GM19324 (cell line): ENCODE data around the gene SLC25A43.
"Not testable (repeated sequence)": the region's sequence is repeated elsewhere in the genome, so short reads cannot be mapped to it uniquely, and the experiment has no call there.

Source experiments
- ATAC-seq: cut with Tn5 transposase; IDR thresholded peaks from one replicate; pipeline ENCODE4 v1.9.1; 2021; ENCODE audit warnings: mild to moderate bottlenecking, moderate library complexity; ENCODE audit not compliant: unreplicated experiment, low FRiP score

SLC25A43 gene

DNA sequence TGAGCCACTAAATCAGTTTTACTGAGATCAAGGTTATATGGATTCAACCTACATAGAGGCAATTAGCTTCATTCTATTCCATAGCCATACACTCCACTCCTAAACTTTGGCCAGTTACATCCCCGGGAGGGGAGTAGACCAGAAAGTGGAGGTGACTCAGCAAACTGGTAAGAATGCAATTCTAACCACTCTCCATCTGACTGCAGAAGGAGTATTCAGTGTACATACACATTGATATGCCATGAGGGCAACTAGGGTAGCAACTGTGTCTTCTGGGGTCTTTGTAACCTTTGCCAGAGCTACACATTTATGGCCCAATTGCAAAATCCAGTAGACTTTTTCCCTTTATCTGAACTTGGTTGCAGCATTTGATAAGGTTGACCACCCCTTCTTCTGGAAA, 7.6 kb downstream of the SLC25A43 start:
- ATAC-seq = no peak

DNA sequence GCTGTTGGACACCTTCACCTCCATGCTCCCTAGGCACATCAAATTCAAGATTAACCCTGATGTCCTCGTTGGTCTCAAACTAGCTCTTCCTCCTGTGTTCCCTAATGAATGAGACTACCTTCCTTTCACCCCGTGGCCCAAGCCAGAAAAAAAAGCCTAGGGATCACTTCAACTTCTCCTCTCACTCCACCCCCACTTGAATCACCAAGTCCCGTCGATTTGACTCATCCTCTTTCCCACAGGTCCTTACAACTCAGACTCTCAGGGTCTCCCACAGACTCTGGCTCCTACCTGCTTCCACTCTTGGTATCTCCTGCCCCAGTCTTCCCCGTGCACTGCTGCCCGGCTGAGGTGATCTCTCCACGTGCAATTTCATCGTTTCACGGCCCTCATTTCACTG, 8.5 kb downstream of the SLC25A43 start:
- no peak for ATAC-seq

DNA sequence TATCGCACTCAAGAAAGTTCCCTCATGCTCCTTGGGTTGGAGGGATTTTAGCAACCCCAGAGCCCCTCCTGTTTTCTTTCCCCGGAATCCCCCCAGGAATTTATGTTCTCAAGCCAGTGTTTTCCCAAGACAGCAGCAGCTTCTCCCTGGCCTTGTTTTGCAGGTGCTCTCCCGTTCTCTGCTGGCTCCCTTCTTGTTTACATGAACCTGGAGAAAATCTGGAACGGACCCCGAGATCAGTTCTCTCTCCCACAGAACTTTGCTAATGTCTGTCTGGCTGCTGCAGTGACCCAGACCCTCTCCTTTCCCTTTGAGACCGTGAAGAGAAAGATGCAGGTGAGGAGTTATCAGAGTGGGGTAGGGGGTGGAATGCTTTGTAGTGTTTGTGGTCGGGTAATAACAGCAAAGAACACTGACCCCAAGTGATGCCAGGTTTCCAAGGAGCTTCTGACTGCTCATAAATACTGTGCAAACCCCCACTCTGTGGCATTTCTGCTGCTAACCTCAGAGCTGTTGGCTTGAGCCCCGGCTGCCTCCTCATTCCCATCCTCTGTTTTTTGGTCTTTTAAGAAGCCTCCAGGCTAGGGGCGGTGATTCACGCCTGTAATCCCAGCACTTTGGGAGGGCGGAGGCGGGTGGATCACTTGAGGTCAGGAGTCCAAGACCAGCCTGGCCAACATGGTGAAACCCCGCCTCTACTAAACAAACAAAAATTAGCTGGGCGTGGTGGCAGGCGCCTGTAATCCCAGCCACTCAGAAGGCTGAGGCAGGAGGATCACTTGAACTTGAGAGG, 11.1 kb downstream of the SLC25A43 start:
- no peak for ATAC-seq

DNA sequence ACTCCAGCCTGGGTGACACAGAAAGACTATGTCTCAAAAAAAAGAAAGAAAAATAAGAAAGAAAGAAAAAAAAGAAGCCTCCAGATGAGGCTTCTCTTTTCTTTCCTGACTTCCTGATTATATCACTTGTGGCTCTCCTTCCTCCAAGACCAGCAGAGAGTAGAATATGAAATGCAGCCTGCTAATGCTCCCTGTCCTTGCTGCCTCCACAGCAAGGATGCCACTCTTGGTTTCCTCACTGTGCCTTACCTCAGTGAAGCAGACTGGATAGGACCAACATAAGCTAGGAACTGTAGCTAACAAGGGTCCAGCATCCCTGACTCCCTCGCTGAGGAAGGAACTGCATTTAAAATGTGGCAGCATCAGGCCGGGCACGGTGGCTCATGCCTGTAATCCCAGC, 11.7 kb downstream of the SLC25A43 start:
- no peak for ATAC-seq

DNA sequence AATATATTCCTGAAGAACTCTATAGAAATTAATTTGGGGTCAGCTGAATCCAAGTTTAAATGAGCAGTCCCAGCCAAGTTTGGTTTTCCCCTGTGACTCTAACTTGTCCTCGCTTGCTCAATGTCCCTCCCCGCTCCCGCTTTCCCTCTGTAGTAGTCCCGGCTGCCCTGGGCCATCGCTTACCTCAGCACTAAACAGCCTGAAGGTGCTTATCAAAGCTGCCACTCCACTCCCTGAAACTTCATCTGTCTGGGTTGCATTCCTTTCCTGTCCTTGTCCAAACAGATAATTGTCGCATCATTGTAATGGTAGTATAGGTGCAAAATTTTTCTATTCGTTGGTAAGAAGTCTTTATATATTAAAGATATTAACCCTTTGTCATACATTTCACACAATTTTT, 12.8 kb downstream of the SLC25A43 start:
- no peak for ATAC-seq

DNA sequence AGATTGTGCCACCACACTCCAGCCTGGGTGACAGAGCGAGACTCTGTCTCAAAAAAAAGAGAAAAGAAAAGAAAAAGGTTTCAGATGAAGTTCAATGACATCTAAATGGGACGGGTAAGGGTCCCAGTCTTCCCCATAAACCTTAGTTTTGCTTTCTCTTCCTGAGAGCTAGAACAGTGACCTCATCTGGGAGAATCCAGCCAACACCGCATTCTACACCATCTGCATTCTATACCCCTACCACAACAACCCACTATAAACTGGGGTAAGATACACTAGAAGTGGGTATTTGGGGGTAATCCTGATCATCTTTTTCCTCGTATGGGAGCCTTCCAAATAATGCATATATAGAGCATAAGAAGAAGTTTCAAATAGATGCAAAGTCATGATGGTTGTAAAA, 18.2 kb downstream of the SLC25A43 start:
- no peak for ATAC-seq

DNA sequence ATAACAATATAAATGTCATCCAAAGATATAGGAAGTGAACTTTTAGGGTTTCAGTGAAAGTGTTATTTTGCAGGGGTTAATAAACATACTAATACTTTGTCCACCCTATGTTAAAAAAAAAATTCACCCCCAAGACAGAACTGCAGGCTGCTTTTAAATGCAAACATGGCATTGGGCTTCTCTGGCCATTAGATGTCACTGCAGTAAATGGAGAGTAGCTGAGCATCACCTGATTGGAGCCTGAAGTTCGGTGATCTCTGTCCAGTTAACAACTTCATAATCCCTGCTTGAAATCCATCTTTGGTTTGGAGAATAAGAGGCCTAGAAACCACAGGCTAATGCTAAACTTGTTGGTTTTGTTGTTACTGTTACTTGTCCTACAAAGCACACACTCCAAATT, 18.7 kb downstream of the SLC25A43 start:
- no peak for ATAC-seq

DNA sequence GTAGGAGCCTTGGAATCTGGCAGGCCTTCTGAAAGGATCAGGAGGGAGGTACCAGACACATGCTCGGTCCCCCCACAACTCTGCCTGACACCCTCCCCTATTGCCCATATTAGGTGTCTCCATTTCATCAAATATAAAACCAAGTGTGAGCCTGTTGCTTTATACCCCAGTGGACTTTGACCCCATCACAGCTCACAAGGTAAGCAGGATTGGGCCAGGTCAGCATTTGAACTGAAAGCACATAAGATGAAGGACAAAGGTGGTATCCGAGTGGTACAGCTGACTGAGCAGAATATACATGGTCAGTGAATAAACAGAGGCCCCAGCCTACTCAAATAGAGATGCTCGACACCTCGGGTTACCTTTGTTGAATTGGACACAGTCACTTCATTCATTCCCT, 20.0 kb downstream of the SLC25A43 start:
- ATAC-seq = no peak

DNA sequence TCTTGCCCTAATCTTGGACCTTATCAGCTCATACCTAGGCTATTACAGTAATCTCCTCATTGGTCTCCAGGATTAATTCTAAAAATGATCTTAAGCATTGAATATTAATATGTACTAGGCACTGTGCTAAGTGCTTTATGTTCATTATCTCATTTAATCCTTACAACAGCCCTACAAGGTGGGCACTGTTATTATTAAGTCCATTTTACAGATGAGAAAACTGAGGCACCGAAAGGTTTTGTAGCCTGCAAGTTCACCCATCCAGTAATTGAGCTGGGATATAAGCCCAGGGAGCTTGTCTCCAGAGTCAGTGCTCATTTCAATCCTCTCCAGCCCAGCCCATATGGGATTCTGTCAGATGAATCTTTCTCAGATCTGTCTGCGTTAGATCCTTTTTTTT, 20.8 kb downstream of the SLC25A43 start:
- ATAC-seq = no peak

DNA sequence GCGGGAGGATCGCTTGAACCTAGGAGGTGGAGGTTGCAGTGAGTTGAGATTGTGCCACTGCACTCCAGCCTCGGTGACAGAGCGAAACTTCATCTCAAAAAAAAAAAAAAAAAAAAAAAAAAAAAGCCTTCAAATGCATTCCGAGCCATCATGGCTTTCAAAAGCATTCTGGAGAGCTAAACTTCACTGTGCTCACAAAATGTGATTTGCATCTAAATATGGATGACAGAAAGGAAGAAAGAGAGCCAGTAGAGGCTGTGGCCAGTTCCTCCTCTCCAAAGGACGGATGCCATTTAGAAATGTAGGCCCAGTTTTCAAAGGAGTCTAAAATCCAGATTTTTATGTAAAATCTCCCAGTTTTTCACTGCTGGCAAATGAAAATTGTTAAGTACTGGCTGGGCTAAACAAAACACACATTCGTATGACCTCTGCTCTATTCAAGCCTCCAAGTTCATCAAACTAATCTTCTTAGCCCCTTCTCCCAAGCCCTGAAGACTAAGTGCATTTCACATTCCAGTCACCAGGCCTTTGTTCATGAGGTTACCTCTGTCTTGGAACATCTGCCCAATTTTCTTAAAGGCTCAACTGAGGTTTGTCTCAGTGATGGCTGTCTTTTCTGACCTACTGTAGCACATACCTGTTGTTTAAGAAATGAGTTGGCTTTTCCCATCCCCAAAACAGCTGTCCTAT, 22.0 kb downstream of the SLC25A43 start:
- ATAC-seq = no peak

DNA sequence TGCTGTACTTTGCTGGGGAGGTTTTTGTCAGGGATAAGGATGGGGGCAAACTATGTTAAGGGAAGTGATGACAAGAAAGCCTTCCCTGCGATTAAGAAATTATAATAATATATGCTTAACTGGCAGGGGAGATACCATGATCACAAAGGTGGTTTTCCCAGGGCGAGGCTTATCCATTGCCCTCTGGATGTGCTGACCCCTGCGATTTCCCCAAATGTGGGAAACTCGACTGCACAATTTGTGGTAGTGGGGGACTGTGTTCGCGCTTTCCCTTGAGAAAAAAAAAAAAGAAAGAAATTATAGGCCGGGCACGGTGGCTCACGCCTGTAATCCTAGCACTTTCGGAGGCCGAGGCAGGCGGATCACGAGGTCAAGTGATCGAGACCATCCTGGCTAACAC, 24.5 kb downstream of the SLC25A43 start:
- ATAC-seq = no peak

DNA sequence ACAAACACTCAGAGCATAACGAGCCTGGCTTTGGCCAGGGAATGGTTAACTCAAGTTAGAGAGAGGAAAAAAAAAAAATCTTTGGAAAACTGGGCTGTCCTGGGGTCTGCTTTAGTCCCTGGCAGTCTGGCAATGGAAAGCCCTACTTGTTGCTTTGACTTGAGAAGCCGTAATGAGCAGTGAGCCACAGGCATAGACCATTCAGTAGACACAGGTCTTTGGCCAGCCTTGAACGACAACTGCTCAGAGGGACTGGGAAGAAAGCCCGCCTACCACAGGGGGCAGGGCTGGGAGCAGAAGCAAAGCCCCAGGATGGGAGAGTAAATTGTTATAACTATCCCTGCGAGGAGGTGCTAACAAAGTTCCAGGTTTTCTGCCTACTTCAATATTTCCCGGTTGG, 25.9 kb downstream of the SLC25A43 start:
- no peak for ATAC-seq

DNA sequence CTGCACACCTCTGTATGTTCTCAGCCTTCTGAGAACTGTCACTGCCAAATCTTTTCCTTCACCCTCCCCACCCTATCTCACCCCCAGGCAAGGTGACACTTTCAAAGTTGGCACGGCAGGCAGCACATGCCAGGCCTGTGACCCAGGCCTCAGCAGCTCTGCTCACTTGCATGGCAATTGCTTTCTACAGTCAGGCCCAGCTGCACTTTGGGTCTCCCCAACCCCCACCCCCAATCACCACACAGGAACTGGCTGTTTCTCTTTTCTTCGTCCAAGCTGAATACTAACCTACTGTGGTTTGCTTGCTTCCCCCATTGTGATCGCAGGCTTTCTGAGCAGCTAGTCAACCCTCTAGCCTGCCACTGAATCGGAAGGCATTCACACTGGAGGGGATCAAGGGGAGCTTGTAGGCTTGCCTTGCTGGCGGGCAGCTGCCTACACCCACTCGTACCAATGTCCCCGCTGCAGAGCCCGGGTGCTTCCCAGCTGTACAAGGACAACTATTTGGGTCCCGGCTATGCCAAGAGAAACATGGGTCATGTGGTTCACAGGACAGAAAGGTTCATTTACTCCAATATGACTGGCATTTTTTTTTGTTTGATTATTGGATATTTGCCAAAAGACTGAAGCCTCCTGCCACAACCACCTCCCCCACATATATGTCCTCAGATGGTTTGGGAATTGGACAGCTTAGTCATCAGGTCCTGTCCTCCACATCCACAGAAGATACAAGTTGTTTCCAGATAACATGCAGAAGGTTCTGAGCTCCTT, 28.1 kb downstream of the SLC25A43 start:
- ATAC-seq = peak; percentile 61

DNA sequence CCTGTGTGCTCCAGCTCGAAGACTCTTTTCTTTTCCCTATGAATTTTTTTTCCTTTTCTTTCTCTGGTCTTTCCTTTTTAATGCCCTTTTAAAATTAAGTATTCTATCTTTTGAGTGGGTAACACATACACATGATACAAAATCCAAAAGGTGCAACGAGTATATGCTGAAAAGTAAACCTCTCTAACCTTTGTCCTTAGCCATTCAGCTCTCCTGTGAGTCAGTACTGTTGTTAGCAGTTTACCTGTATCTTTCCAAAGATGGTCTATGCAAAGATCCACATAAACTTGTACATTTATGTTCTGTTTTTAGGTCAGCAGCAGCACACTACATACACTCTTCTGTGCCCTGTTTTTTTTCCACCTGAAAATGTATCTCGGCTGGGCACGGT, 28.7 kb downstream of the SLC25A43 start:
- ATAC-seq = no peak

DNA sequence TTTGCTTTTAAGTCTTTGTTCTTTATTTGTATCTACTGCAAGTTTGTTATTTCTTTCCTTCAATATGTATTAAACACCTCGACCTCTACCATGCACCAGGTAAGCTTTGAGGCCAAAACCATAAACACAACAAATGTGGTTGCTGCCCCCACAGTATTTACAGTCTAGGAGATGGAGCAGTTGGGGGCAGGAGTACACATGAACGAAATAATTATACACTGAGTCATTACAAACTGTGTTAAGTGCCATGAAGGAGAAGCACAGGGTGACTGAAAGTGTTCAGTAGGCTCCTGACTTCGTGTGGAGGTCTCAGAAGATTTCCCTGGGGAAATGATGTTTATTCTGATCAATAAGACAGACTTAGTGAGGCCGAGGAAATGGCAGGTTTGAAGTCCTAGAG, 30.3 kb downstream of the SLC25A43 start:
- ATAC-seq = no peak

DNA sequence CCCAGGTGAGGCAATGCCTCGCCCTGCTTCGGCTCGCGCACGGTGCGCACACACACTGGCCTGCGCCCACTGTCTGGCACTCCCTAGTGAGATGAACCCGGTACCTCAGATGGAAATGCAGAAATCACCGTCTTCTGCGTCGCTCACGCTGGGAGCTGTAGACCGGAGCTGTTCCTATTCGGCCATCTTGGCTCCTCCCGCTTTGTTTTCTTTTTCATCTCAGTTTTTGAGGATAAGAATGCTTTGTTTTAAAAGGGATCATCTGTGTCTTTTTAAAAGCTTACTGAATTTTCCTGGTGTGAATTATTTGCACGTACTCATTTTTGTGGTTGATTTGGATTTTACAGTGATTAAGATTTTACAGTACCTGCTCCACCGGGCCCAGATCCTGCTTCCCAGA, 42.2 kb downstream of the SLC25A43 start:
- not testable (repeated sequence) for ATAC-seq

DNA sequence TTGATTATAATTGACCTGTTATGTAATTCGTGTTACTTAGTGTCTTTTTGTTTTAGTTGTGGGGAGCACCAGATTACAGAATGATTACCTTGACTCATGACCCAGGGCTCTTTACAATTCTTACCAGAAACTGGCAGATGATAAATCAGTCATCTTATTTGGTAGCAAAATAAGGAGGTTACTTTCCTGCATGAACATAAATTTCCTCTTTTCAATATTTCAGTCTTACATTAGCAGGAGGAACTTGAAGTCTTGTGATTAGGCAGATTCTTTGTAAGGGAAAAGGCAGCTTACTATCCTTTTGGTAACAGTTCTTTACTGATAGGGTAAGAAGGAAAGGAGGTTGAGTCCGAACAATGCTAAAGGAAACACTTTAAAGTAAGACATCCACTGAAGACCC, 43.1 kb downstream of the SLC25A43 start:
- ATAC-seq = no peak

DNA sequence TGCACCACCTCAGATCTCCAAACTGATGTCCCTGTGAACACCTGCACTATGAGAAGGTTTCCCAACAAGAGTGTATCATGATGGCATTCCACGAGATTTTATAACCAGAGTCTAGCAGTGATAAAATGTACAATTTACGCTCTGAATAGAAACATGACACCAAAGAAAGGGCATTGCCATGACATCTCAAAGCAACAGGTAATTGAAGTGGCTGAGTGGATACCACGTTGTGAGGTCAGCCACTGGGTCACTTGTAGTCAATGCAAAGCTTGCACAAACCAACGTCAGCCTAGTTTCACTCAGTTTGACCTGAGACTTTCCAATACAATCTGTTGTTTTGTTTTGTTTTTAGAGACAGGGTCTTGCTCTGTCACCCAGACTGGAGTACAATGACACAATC, 54.1 kb downstream of the SLC25A43 start:
- no peak for ATAC-seq

DNA sequence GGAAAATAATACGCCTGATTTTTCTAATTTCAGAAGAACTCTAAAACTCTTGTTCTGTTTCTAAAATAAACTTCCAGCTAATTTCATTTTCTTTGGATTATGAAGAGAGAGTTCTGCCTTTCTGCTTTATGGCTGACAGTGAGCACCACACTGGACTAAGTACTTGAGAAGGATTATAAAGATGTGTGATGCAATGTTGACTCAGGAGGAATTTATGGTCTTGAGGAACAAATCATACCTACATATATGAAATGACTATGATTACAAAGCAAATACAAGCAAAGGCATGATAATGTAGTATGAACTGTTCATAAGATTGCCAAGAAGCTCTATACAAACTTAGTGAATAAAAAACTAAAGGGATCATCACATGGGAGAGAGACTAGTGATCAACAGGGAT, 56.1 kb downstream of the SLC25A43 start:
- no peak for ATAC-seq

DNA sequence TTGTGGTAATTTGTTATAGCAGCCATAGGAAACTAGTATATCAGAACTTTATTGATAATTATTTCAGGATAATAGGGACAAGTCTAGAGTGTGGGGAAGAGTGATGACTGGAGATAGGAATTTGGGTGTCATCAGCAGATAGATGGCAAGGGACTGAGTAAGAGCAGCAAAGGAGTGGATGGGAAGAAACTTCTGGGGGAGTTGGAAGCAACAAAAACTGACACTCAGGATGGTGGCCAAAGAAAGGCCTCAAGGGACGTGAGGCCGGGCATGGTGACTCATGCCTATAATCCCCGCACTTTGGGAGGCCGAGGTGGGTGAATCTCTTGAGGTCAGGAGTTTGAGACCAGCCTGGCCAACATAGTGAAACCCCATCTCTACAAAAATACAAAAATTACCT, 60.0 kb downstream of the SLC25A43 start:
- no peak for ATAC-seq

DNA sequence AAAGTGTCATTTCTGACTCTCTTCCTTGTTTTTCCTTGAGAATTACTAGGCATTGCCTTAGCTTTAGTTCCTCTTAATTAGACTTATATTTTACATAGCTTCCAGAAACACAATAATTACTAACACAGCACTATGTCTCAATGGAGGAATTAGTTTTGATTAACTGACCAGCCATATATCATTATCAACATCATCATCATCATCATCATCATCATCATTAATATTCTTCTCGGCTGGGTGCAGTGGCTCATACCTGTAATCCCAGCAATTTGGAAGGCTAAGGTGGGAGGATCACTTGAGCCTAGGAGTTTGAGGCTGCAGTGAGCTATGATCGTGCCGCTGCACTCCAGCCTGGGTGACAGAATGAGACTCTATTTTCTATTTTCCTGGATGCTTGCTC, 66.4 kb downstream of the SLC25A43 start:
- no peak for ATAC-seq

DNA sequence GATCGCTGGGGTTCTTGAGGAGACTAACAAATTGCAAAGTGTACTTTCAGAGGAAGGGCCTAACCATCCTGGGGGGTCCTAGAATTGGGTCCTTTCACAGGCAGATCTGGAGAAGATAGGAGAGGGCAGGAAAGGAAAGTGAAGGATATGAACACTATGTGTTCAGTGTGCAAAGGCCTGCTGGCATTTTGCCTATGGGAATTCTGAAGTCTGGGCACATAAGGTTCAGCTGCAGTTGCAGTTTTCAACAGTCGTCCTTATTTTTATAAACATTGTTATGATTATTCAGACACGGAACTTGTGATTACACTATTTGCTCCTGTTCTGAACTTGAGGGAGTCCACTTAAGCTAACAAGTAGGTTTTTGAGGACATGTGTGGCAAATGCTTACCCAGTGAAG, 67.8 kb downstream of the SLC25A43 start:
- no peak for ATAC-seq
